IPS-15b (cell line): ENCODE data around the gene HOXD12.
A peak's percentile ranks its signal among the peaks of the same experiment; 100 is the strongest.

ENCODE experiments used
- H3K27me3 ChIP-seq: one replicate; pipeline ENCODE4 v1.6.1; 2013; ENCODE audit warnings: low read length; ENCODE audit not compliant: control insufficient read depth, insufficient read depth
- H3K36me3 ChIP-seq: one replicate; pipeline ENCODE4 v1.6.1; 2013; ENCODE audit warnings: low read length; ENCODE audit not compliant: control insufficient read depth, insufficient read depth
- H3K4me1 ChIP-seq: one replicate; pipeline ENCODE4 v1.6.1; 2013; ENCODE audit warnings: mild to moderate bottlenecking, low read length; ENCODE audit not compliant: control insufficient read depth, insufficient read depth
- H3K4me3 ChIP-seq: one replicate; pipeline ENCODE4 v1.5.1; 2013; ENCODE audit warnings: low read depth, low read length
- H3K9ac ChIP-seq: one replicate; pipeline ENCODE4 v1.6.1; 2013; ENCODE audit warnings: low read depth, mild to moderate bottlenecking, low read length
- H3K9me3 ChIP-seq: one replicate; pipeline ENCODE4 v1.6.1; 2013; ENCODE audit warnings: mild to moderate bottlenecking, low read length; ENCODE audit not compliant: control insufficient read depth, insufficient read depth

Gene HOXD12

GRCh38 chr2:176148751-176149421, 49.3 kb downstream of the HOXD12 start:
- no peaks in the 10 kb centered on the region for H3K9me3 ChIP-seq
- peak overlapping the region; percentile 32 for H3K4me3 ChIP-seq
- H3K27me3 ChIP-seq = peaks cover 100% of the 10 kb centered on the region
- H3K4me1 ChIP-seq = no peaks in the 10 kb centered on the region
- H3K36me3 ChIP-seq = no peaks in the 10 kb centered on the region
- no peak overlapping the region for H3K9ac ChIP-seq

GRCh38 chr2:176149481-176149938, 49.9 kb downstream of the HOXD12 start:
- Histone ChIP-seq H3K4me3 (peak overlapping the region; percentile 16), H3K9ac (no peak overlapping the region), H3K4me1 (no peaks in the 10 kb centered on the region), H3K36me3 (no peaks in the 10 kb centered on the region), H3K9me3 (no peaks in the 10 kb centered on the region), H3K27me3 (peaks cover 100% of the 10 kb centered on the region)

- Histone ChIP-seq H3K27me3 (peaks cover 100% of the 10 kb centered on the region), H3K9ac (no peak overlapping the region), H3K4me3 (peak overlapping the region; percentile 26), H3K36me3 (no peaks in the 10 kb centered on the region), H3K4me1 (no peaks in the 10 kb centered on the region), H3K9me3 (no peaks in the 10 kb centered on the region)
Observed at GRCh38 chr2:176149939-176150583, 50.5 kb downstream of the HOXD12 start.

GRCh38 chr2:176150584-176151441, 51.2 kb downstream of the HOXD12 start:
- peaks cover 2% of the 10 kb centered on the region for H3K4me1 ChIP-seq
- peaks cover 100% of the 10 kb centered on the region for H3K27me3 ChIP-seq
- H3K4me3 ChIP-seq = peak overlapping the region; percentile 26
- no peaks in the 10 kb centered on the region for H3K36me3 ChIP-seq
- no peaks in the 10 kb centered on the region for H3K9me3 ChIP-seq
- no peak overlapping the region for H3K9ac ChIP-seq

- H3K4me3 ChIP-seq = peak within 1 kb of the TSS; percentile 26
Observed at GRCh38 chr2:176151442-176152287, 52.1 kb downstream of the HOXD12 start, which contains the start of gene HOXD4. Gene HOXD4 (plus strand): TSS chr2:176151550. CDS start chr2:176151634, 84 bp downstream.

More at GRCh38 chr2:176151442-176152287, 52.1 kb downstream of the HOXD12 start, which contains the start of gene HOXD4:
- Histone ChIP-seq H3K36me3 (no peaks in the 10 kb centered on the region), H3K27me3 (peaks cover 100% of the 10 kb centered on the region), H3K9me3 (no peaks in the 10 kb centered on the region), H3K9ac (no peak within 1 kb of the TSS), H3K4me1 (peaks cover 2% of the 10 kb centered on the region)
